HG03039 (cell line): ENCODE results near the gene CACNA1E.

Experiments used
- ATAC-seq: cut with Tn5 transposase; IDR thresholded peaks from one replicate; pipeline ENCODE4 v1.9.1; 2021; ENCODE audit warnings: mild to moderate bottlenecking, moderate library complexity; ENCODE audit not compliant: unreplicated experiment

The CACNA1E gene

DNA sequence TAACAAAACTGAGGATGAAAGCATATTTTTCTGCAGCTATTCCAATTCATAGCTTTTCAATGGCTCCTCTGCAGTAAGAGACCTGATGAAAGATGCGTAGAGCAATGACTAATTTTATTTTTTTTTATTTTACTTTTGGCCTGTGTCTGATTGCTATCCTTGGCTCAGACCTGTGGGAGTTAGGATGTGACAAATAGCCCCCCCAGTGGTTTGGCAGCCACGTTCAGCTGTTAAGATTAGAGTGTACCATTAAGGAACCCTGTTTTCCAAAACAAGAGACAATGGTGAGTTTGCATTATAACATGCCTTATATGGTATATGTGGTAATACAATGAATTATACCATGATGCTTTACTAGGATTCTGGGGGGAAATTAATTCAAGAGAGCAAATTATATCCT, 264.7 kb downstream of the CACNA1E start:
- ATAC-seq = no peak

DNA sequence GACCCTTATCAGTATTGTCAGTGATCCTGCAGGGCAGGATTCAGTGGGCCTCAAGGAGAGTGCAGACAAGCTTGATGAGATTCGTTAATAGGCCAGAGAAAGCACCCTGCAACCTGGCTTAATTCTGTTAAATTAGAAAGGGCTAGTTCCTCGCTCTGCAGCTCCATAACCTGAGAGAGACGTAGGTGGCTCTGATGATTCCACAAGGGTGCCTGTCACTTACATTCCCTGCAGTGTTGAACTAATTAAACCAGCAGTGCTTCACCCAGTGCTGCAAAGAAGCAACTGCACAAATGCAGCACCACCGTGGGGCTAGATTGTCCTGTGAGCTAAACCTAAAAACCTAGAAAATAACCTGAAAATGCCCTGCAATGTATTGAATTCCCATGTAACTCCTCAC, 270.8 kb downstream of the CACNA1E start:
- no peak for ATAC-seq

DNA sequence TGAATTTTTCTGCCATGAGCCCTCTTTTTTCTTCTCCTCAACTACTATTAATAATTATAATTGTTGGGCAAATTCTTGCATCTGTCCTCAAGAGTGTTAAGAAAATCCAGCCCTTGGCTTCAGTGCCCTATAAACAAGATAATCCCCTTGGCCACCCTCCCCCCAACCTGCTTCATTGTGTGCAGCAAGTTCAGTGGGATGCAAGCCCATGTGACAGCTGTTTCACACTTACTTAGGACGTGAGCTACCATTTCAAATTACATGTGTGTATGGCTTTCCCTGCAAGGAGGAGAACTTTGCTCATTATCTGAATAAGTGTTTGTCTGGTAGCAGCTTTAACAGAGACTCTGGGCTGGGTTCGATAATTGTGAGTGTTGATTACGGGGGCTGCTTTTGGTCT, 276.2 kb downstream of the CACNA1E start:
- ATAC-seq = no peak

DNA sequence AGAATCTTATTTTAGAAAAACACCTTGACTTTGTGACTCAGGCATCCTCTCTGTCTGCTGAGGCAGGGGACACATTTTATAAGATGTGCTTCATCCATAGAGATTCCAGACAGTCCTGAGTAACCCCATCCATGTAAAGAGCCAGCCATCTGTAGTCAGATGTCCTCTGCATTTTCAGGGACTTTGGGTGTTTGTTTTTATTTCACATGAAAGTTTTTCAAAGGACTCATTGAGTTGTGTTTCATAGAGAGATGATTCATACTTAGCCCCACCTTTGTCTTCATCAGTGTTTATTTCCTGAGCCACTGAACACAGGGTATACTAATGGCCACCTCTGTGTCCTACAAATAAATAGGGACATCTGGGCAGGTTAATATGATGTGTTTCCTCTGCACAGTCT, 280.4 kb downstream of the CACNA1E start:
- ATAC-seq = no peak

DNA sequence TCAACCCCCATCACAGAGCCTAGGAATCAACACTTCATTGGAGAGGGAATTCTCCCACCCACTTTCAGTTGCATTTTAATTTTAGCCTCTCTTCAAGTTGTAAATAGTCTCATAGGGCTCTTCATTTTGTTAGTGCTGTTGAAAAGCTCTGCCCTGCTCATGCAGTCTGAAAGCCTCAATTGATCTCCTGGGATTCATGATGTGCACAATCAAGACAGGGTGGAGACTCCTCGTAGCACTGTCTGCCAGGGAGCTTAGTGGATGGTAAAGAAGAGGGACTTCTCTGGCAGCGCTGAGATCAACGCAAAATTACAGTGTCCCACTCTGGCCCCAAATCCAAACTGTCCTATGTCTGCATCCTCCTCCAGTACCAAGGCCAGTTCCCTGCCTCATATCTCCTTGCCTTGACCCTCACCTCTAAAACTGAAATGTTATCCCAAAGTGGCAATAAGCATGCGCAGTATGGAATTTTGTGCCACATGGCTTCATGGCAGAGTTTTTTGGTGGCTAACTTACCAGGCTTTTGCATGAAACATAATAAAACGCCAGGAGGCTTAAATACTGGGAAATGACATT, 282.2 kb downstream of the CACNA1E start:
- no peak for ATAC-seq

DNA sequence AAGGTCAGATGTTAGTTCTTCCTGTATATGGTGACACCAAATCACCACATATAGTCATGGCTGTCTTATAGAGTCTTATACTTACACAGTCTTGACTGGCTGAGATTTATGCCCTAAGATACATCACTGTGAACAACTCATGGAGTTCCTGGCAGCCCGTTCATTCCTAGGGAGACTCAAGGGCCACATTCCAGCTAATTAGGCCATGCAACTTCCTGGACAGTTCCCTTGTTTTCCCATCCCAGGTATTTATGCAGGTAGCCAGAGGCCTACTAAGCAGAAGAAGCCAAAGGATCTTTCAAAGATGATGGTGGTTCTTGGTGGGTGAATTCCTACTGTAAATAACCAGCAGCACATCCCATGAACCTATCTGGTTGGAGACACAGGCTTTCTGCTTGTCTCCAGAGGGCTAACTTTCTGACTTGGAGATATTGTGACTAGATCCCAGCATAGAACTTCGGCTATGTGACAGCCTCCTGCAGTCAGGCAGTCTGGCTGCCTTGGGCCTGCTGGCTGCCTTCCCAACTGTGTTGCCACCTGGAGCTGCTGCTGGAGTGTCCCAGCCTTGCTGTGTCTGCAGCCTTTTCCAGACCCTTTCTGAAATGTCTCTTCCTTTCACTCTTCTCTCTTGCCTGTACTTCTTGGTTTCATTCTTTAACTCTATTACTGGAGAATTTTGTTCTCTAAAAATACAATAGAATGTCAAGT, 283.8 kb downstream of the CACNA1E start:
- no peak for ATAC-seq

DNA sequence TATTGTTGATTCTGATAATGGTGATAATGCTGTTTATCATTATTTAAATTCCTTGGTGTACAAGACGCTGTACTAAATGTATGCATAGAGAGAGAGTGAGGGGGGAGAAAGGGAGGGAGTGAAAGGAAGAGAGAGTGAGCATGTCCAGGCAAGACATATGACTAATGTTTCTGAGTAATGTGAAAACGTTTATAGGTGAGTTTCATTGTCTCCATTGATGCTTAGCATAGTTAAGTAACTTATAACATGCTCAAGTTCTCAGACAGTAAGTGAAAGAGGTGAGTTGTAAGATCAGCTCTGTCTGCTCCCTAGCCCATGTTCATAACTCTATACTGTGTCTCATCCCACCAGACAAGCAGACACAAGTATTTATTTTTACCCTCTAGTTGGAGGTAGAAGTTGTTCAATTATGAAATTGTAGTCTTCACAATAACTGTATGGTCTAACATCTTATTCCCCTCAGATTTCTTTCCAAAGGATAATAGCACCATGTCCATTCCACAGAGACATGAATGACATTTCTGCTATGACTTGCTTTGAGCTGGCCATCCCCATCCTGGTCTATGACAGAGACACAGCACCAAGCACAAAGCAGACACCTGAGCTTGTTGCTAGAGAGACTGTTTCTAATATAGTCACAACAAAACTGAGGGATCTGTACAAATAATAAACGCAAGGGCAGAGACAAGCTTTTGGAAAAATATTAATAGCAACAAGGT, 285.1 kb downstream of the CACNA1E start:
- ATAC-seq = no peak

DNA sequence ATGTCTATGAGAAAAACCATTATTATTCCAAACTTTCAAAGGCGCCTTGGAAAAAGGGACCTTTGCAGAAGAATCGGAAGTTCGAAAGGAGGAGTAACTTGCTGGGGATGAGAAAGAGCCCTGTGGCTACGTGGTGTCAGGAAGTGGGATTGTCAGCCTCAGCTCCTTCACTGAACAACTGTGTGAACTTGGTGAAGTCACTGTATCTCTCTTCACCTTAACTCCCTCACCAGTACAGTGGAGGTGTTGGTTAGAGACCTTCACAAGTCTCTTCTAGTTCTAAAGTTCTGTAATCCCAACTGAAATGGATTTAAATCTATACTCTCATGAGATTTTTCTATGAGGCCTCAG, 285.6 kb downstream of the CACNA1E start:
- no peak for ATAC-seq

DNA sequence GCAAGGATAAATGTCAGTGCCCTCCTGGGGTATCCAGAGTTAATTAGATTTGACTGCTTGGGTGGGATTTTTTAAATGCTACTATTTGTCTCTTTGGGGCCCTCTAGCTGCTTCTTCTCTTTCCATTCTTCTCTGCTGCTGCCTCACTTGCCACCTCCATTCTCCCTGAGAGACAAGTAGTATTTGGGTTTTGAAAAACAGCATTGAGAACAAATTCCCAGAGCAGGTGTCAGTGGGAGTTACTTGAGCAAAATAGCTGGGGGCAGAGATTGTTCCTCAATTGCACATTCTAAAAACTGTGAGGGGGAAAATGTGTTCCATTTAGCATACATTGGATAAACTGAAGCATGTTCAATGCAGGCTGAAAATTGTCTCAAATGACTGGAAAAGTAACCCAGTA, 286.5 kb downstream of the CACNA1E start:
- no peak for ATAC-seq

DNA sequence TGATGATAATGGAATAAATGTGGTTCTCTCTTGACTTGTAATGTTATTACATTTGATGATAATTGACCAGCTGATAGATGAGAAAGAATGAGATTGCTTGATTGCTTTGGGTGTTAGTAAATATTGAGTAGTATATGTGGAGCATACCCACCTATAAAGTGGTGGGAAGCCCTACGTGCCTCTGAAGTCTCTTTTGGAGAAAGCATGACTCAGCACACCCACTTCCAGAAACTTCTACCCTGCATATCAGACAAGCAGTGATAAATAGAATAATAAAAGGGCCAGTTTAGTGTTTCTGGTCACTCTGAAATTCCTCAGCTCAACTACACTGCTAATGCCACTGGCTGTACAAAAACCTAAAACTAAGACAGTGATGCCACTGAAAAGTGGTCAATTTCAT, 289.4 kb downstream of the CACNA1E start:
- no peak for ATAC-seq

DNA sequence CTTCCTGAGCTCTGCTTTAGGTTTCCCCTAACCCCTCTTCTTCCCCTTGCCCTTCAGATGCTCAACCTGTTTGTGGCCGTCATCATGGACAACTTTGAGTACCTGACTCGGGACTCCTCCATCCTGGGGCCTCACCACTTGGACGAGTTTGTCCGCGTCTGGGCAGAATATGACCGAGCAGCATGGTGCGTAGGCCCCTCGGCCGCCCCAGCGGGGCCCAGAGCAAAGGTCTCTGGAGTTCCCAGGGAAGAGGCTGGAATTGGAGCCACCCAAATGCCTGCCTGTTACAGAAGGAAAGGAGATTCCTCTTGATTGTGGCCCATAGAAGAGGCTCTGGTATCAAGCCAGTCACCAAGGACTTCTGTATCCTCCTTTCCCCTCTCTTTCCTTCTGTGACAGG, 292.7 kb downstream of the CACNA1E start:
- ATAC-seq = no peak

DNA sequence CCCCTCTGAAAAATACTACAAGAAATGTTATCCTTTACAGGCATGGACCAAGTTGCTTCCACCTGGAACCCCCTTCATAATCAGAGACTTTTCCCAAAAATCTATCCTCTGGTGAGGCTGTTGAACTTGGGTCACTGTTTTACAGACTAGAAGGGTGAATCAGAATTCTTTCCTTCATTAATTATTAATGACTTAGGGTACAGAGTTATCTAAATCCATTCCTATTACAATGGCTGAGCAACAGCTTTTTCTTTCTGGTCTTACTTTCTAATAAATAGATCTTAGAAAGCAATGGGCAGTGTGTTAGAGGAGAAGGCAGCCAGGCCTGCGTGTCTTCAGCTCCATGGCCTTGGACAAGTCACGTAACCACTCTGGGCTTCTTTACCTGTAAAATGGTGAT, 294.0 kb downstream of the CACNA1E start:
- no peak for ATAC-seq

DNA sequence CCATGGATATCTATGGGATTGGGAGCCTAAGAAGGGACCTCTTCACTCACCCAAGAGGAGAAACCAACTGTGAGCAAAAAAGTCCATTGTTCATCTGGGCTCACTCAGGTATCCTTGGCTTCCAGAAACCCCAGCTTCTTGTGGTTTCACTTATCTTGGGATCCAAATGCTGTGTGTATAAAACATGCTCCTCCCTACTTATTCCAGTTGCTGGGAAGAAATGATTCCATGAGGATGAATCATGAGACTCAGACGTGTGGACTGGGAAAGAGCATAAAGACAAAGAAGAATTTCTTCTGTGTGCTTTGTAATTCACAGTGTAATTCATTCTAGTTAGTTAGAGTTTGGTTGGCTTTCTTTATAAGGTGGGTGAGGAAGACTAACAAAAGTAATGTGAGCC, 294.5 kb downstream of the CACNA1E start:
- no peak for ATAC-seq

DNA sequence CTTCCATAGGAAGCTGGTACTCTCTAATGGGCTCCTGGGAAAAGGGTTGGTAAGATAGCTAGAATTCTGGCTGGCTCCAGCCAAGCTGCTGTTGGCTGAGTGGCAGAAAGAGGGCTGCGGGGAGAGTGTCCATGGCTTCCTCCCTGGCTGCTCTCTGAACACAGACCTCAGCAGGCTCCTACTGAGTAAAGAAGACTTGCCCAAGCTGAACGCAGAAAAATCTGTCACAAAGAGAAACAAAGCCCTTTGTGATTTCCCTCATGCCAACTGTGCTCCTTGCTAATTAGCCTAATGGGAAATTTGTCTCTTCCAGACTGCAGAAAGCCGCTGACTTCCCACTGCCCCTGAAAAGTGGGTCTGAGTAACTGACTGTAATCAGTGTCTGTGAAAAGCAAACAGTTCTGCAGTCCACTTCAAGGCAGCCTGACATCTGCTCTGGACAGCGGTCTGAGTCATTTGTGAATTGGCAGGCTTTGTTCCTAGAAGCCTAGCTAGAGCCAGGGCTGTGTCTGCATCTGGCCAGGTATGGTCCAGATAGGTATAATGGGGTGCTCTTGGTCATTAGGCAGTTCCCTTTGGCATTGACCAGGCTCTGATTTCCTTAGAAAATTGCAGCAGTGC, 295.4 kb downstream of the CACNA1E start:
- no peak for ATAC-seq

DNA sequence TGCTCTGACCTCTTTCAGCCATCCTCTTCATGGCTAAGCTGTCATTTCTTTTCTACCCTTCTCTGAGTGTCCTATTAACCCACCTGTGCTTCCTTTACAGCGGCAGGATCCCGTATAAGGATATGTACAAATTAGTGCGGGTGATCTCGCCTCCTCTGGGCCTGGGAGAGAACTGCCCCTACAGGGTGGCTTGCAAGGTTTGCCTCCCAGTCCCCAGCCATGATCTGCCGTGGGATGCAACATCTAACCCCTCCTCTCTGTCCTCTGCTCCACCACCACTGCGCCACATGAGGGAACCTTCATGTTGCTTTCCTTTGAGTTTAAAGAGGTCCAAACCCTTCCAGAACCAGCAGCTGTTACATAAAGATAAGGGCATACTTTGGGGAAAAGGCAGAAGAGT, 296.0 kb downstream of the CACNA1E start:
- ATAC-seq = no peak

DNA sequence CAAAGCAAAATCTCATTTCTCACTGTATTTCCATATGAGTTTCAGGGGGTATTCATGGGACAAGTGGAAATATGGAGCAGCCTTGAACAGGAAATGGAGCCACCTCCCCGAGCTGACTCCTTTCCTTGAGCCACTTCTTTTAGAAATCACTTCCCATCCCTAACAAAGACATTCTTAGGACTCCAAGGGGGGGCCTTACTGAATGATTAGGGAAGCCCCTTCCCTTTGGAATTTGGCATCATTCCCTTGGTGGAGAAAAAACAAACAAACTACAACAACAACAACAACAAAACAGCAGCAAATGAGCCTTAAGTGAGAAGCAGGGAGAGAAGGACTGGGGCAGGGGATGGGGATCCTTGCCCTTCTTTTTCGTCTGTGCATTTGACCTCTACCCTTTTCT, 299.9 kb downstream of the CACNA1E start:
- no peak for ATAC-seq

DNA sequence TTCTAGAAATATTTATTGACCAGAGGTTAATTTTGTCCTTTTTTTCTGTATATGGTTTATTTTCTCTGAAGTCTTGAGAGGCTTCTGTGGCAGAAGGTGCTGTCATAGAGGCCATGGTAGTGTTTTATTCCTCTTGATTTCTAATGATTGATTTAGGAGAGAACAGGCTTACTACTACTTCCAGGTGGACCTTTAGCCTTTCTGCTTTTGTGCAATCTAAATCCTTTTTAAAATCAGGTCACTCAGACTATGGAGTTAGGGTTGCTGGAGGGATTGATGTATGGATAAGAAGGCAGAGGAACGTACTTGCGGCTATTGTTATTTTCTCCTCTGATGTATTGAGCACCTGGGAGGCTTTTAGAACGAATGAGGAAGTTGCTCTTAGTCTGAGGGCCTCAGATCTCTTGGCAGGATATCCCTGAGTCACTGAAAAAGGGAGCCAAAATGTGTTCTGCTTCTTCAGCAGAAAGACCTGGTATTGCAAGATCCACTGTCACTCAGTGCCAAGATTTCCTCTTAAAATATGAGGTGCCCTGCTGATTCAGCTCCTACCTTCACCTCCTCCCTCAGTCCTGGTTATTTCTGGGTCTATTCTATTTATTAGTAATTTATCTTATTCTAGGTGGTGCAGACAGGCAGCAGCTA, 300.8 kb downstream of the CACNA1E start:
- no peak for ATAC-seq

DNA sequence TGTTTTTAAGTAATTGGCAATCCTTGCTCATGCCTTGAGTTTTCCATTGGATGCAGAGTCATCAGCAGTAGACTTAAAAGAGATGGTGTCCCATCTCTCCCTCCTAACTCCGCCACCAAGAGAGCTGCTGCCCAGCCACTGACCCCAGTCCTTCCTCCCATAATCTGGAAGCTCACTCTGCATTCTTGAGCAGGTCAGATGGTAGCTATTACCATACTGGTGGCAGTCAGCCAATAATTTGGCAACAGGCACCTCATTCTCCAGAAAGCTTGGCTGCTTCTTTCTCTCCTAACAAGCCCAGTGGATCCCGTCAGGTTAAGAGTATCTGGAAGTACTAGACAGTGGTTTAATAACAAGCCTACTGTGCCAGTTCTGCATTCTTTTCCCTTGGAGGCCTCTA, 306.1 kb downstream of the CACNA1E start:
- no peak for ATAC-seq

DNA sequence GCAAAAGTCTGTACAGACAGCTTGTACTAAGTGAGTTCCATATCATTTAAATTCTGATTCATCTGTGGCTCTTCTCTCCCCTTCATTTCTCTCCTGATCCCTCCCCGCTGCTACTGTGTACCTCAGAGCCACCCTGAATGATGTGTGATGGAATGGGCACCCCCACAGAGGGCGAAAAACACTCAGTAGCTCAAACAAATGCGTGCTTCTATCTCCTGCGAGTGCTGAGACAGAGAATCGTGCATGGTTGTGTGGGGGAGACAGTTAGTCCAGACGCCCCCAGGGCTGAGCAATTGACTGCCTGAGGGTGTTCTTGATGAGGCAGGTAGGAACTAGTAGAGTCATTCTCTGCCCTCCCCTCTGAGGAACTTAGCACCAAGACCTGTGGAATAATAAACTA, 308.4 kb downstream of the CACNA1E start:
- ATAC-seq = no peak

DNA sequence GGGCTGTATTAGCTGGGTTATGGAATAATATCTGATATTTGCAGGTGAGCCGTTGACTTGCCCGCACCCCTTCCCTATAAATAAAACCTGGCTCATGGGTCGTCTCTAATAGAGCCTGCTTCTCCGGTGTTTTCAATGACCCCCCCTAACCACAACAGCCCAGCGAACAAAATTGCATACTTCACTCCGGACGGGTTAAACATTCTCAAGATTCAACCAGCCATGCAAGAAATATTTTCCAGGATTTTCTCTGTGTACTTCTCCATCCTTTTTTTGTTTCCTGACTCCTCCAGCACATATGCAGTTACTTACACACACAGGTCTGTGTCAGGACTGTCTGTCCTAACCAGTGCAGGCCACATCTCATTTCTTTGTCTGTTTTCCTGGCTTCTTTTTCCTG, 310.5 kb downstream of the CACNA1E start:
- ATAC-seq = no peak

DNA sequence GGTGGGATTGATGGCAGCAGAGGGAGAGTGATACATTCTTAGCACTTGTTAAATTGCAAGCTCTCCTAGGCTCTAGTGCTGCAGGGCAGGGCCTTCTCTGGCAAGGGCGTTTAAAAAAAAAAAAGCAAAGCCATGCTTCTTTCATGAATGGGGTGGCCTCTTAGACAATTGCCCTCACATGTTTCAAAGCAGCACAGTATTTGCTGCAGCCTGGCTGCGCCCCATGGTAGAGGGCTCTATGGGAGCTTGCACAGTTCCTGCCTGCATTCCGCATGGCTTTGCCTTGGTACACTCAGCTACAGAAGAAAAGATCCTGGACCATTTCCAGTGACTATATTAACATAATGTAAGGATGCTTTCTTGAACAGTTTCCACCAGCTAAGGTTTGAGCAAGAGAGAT, 311.0 kb downstream of the CACNA1E start:
- no peak for ATAC-seq
